OCI-LY7 (cell line): ENCODE results near the gene CHD2. TPM values are rescaled to one million over a fixed set of nuclear protein-coding genes. Genes with fewer than 3 reads are reported as not detected.

Experiments used
- BruUV-seq: library from RNA; stranded (reverse); fragments of 400-500 nt; replicated peaks from 2 replicates; lab custom pipeline; 2021; lab: Mats Ljungman, UMichigan
- CTCF ChIA-PET: fragments of 300-600 bp; sonication (Branson Sonifier 250); formaldehyde crosslinking; loops from one replicate; lab custom pipeline; 2022; ENCODE audit warnings: antibody characterized with exemption; ENCODE audit not compliant: unreplicated experiment; lab: Charles Lee
- POLR2A ChIA-PET: fragments of 300-600 bp; sonication (Branson Sonifier 250); formaldehyde crosslinking; loops from one replicate; lab custom pipeline; 2022; ENCODE audit warnings: antibody characterized with exemption; lab: Charles Lee
- DNase-seq: peaks from one replicate; pipeline ENCODE4 v3.0.0-alpha.2; 2015; ENCODE audit warnings: low spot score
- H2AFZ ChIP-seq: fragments of 200-600 bp; sonication (generic), shearing (Covaris generic); 2 replicates; pipeline ENCODE4 v1.6.1; 2014; ENCODE audit warnings: mild to moderate bottlenecking, antibody characterized with exemption, low read length, moderate library complexity
- H3K27ac ChIP-seq: fragments of 200-600 bp; sonication (generic); 2 replicates; pipeline ENCODE4 v1.5.1; 2014; ENCODE audit warnings: mixed run types, low read depth, mild to moderate bottlenecking, moderate library complexity, low read length, inconsistent platforms; ENCODE audit not compliant: poor library complexity, severe bottlenecking
- H3K36me3 ChIP-seq: fragments of 200-600 bp; sonication (generic); 2 replicates; pipeline ENCODE4 v1.6.1; 2014; ENCODE audit warnings: mild to moderate bottlenecking, antibody characterized with exemption, low read length, moderate library complexity, mixed read lengths; ENCODE audit not compliant: insufficient read depth
- H3K4me1 ChIP-seq: fragments of 200-600 bp; sonication (generic); 2 replicates; pipeline ENCODE4 v1.5.1; 2014; ENCODE audit warnings: mild to moderate bottlenecking, low read length; ENCODE audit not compliant: insufficient read depth, poor library complexity, severe bottlenecking
- H3K4me2 ChIP-seq: fragments of 200-600 bp; sonication (generic); 2 replicates; pipeline ENCODE4 v1.6.1; 2014; ENCODE audit warnings: mild to moderate bottlenecking, low read length
- H3K4me3 ChIP-seq: fragments of 200-600 bp; sonication (generic); 2 replicates; pipeline ENCODE4 v1.5.1; 2014; ENCODE audit warnings: mild to moderate bottlenecking, low read depth, low read length; ENCODE audit not compliant: poor library complexity, severe bottlenecking
- H3K79me2 ChIP-seq: fragments of 200-600 bp; sonication (generic); 2 replicates; pipeline ENCODE4 v1.6.1; 2016; ENCODE audit warnings: low read depth, mild to moderate bottlenecking, low read length, moderate library complexity, mixed read lengths; ENCODE audit not compliant: insufficient read depth
- H3K9me2 ChIP-seq: fragments of 200-600 bp; sonication (generic); 2 replicates; pipeline ENCODE4 v1.6.1; 2016; ENCODE audit warnings: mild to moderate bottlenecking, low read length, mixed read lengths; ENCODE audit not compliant: insufficient read depth
- H3K9me3 ChIP-seq: fragments of 200-600 bp; sonication (generic); 2 replicates; pipeline ENCODE4 v1.6.1; 2014; ENCODE audit warnings: mild to moderate bottlenecking, mixed run types, low read length, mixed read lengths
- H4K20me1 ChIP-seq: fragments of 200-600 bp; sonication (generic); 2 replicates; pipeline ENCODE4 v1.6.1; 2014; ENCODE audit warnings: mild to moderate bottlenecking, antibody characterized with exemption, low read length, moderate library complexity, mixed read lengths; ENCODE audit not compliant: insufficient read depth
- CTCF ChIP-seq: fragments of 200-600 bp; sonication (generic); conservative IDR thresholded peaks from 2 replicates; pipeline ENCODE4 v1.5.1; 2014; ENCODE audit warnings: mild to moderate bottlenecking, antibody characterized with exemption, low read length, moderate library complexity, mixed read lengths
- EZH2phosphoT487 ChIP-seq: fragments of 200-600 bp; sonication (generic); IDR thresholded peaks from 2 replicates; pipeline ENCODE4 v1.6.1; 2018; ENCODE audit warnings: low read depth, borderline replicate concordance, mild to moderate bottlenecking, mixed run types, antibody characterized with exemption, low read length, moderate library complexity, mixed read lengths
- intact Hi-C: fragments of 100-400 bp; cut with micrococcal nuclease; formaldehyde crosslinking; loops from one replicate; pipeline ENCODE4 v1.10.0; 2022; ENCODE audit not compliant: unreplicated experiment
- total RNA-seq, 2 experiments: library from RNA; depleted of rRNA in 1 of 2; stranded (reverse); fragments of >200 nt in 1 of 2; shearing (Covaris generic) in 1 of 2; gene quantifications; 2 replicates each; pipeline ENCODE4 v1.2.3, GENCODE V29; 2014 to 2022

CHD2 gene
- total RNA-seq, 2 experiments from 2014 or later: 133 to 213 TPM

DNA sequence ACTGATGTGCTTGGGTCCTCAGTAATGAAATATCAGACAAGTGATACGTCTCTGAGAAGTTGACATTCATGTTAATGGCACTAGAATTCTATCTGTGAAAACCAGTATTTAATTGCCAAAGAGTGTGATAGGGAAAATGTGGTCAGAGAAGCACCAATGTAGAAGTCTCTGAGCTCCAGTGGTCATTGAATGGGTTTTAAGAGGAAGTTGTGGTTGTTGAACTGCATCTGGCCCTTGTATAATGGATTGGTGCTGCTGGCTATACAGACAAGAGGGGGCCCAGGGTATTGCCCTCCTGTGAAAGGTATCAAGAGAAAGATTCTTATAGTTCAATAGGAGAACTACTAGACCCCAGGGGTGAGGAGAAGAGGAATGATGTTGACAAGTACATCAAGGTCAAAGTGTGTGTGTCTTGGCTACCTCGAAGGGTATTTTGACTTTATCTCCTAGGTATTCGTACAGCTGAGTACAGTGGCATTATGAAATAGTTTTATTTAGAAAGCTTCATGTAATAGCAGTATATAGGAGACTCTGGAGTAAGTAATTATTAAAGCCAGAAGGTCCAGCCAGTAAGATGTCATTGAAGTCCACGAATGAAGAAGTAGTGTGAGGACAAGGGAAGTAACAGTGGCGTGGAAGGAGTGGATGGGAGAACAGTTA is 47.1 kb downstream of the CHD2 start:
- Histone ChIP-seq H3K9me3 (peaks cover 46% of the 10 kb centered on the region), H4K20me1 (no peaks in the 10 kb centered on the region), H3K4me1 (no peaks in the 10 kb centered on the region), H3K79me2 (peaks cover 10% of the 10 kb centered on the region; the same call in 1 of the 2 replicates), H3K27ac (no peak overlapping the region), H2AFZ (no peak overlapping the region), H3K4me2 (no peak overlapping the region), H3K4me3 (no peak overlapping the region), H3K9me2 (no peaks in the 10 kb centered on the region), H3K36me3 (peaks cover 100% of the 10 kb centered on the region)
- ChIA-PET POLR2A (interaction anchor here (0.5 kb wide), 1 partner anchor 117 kb away, joined by 4 read pairs; no protein-coding TSS in a partner anchor), CTCF (no interaction called here)
- TF ChIP-seq EZH2phosphoT487: no peak
- no peak for TF ChIP-seq CTCF
- intact Hi-C loops: no loop called here
- DNase-seq: no peak
- BruUV-seq: no TSS peak

DNA sequence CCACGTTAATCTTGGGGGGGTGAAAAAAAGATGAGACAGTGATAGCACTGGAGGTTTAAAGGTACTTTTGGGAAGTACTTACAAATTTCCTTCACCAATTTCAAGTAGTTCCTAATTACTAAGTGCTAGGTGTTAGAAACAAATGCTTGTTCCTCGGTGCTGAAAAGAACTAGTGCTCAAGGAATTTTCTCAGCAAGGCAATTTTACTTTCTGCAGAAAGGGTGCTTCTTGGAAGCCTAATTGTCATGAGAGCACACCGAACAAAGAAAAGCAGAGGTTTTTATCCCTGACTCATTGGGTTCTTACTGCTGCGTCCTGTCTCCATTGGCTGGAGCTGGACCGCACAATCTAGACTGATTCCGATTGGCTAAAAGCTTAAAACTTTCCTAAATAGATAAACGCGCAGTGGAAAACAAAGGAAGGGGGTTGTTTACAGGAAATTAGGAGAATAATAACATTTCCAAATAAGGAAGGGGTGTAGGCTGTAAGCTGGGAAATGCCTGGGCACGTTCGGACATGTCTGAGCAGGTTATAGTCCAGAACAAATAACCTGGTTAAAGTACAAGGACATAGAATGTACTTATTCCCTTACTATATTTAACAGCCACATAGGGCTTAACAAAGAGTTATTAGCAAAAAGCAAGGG is 49.6 kb downstream of the CHD2 start:
- Histone ChIP-seq H3K79me2 (peaks cover 3% of the 10 kb centered on the region; the same call in 1 of the 2 replicates), H3K9me2 (no peaks in the 10 kb centered on the region), H3K4me1 (no peaks in the 10 kb centered on the region), H3K27ac (no peak overlapping the region), H3K4me3 (no peak overlapping the region), H3K4me2 (no peak overlapping the region), H2AFZ (no peak overlapping the region), H3K36me3 (peaks cover 100% of the 10 kb centered on the region), H3K9me3 (peaks cover 40% of the 10 kb centered on the region), H4K20me1 (no peaks in the 10 kb centered on the region)
- TF ChIP-seq CTCF: no peak
- no peak for TF ChIP-seq EZH2phosphoT487
- intact Hi-C loops: no loop called here
- ChIA-PET POLR2A (interaction anchor here (0.7 kb wide), 1 partner anchor 61 kb away, joined by 4 read pairs; no protein-coding TSS in a partner anchor), CTCF (no interaction called here)
- TSS peak; percentile 9 for BruUV-seq
- peak; percentile 34 for DNase-seq
